ENCODE measurements around the gene PTPN1.

Gene PTPN1

GRCh38 chr20:50528804-50529351 is 18.7 kb downstream of the PTPN1 start:
- H3K4me3 ChIP-seq (ENCODE audit: control insufficient read depth, low read depth, low read length), result no peak overlapping the region
- TF ChIP-seq, protein P1, sequence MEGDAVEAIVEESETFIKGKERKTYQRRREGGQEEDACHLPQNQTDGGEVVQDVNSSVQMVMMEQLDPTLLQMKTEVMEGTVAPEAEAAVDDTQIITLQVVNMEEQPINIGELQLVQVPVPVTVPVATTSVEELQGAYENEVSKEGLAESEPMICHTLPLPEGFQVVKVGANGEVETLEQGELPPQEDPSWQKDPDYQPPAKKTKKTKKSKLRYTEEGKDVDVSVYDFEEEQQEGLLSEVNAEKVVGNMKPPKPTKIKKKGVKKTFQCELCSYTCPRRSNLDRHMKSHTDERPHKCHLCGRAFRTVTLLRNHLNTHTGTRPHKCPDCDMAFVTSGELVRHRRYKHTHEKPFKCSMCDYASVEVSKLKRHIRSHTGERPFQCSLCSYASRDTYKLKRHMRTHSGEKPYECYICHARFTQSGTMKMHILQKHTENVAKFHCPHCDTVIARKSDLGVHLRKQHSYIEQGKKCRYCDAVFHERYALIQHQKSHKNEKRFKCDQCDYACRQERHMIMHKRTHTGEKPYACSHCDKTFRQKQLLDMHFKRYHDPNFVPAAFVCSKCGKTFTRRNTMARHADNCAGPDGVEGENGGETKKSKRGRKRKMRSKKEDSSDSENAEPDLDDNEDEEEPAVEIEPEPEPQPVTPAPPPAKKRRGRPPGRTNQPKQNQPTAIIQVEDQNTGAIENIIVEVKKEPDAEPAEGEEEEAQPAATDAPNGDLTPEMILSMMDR (conservative IDR thresholded peaks at IDR 0.05; ENCODE audit: control insufficient read depth, insufficient read depth, low read depth, low read length), result no peak
- peak; percentile 40 for DNase-seq (ENCODE audit: low read depth)

DNA sequence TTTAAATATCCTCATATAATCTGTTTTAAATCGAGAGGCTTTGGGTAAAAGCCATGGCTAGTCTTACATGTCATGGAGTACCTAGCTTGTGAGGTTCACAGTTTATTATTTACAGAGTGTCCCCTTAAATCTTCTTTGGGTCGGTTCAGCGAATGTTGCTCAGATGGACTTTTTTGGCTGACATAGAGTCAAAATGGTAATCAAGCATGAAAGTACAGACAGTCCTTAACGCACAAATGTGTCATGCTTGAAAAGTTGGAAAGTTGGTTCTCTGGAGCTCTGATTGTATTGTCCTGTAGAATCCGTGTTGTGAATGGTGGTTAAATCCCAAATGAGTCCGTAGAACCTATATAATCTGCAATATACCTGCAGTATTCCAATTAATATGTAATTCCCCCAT is 22.0 kb downstream of the PTPN1 start:
- peak; percentile 29 for DNase-seq (ENCODE audit: low read depth)
- no peak overlapping the region for H3K4me3 ChIP-seq (ENCODE audit: control insufficient read depth, low read depth, low read length)
- TF ChIP-seq, protein P1 (conservative IDR thresholded peaks at IDR 0.05; ENCODE audit: control insufficient read depth, insufficient read depth, low read depth, low read length), result no peak

GRCh38 chr20:50533061-50533460 is 22.9 kb downstream of the PTPN1 start:
- DNase-seq (ENCODE audit: low read depth), result peak; percentile 35
- no peak overlapping the region for H3K4me3 ChIP-seq (ENCODE audit: control insufficient read depth, low read depth, low read length)
- TF ChIP-seq, protein P1 (conservative IDR thresholded peaks at IDR 0.05; ENCODE audit: control insufficient read depth, insufficient read depth, low read depth, low read length), result no peak

DNA sequence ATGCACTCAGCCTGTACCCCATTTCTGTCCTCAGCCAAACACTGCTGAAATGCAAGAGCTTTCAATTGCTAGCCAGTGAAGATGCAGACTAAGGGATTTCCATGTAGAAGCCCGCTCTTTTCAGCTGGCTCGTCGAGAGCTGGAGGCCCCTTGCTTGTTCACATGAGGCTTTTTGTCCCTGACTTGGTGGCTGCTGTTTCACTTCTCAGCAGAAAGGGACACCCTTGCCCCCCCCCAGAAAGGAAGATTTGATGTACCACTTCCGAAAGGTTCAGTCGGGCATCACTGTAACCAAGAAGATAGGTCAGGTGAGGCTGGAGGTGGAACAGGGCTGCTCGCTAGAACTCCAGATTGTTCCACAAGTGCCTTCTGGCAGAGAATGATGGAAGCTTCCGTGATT is 23.3 kb downstream of the PTPN1 start:
- no peak overlapping the region for H3K4me3 ChIP-seq (ENCODE audit: control insufficient read depth, low read depth, low read length)
- no peak for DNase-seq (ENCODE audit: low read depth)
- TF ChIP-seq, protein P1 (conservative IDR thresholded peaks at IDR 0.05; ENCODE audit: control insufficient read depth, insufficient read depth, low read depth, low read length), result no peak

- TF ChIP-seq, protein P1 (conservative IDR thresholded peaks at IDR 0.05; ENCODE audit: control insufficient read depth, insufficient read depth, low read depth, low read length), result no peak
- H3K4me3 ChIP-seq (ENCODE audit: control insufficient read depth, low read depth, low read length), result no peak overlapping the region
- DNase-seq (ENCODE audit: low read depth), result peak; percentile 80
Observed at GRCh38 chr20:50534567-50534966, 24.4 kb downstream of the PTPN1 start.

- DNase-seq (ENCODE audit: low read depth), result no peak
- no peak overlapping the region for H3K4me3 ChIP-seq (ENCODE audit: control insufficient read depth, low read depth, low read length)
- TF ChIP-seq, protein P1 (conservative IDR thresholded peaks at IDR 0.05; ENCODE audit: control insufficient read depth, insufficient read depth, low read depth, low read length), result no peak
Observed at GRCh38 chr20:50535162-50535561, 25.0 kb downstream of the PTPN1 start.

GRCh38 chr20:50536333-50536732 is 26.1 kb downstream of the PTPN1 start:
- TF ChIP-seq, protein P1 (conservative IDR thresholded peaks at IDR 0.05; ENCODE audit: control insufficient read depth, insufficient read depth, low read depth, low read length), result no peak
- no peak overlapping the region for H3K4me3 ChIP-seq (ENCODE audit: control insufficient read depth, low read depth, low read length)
- no peak for DNase-seq (ENCODE audit: low read depth)

Measured in fibroblast of mammary gland (primary cell).